GM18508 (cell line): Measurements from ENCODE around the gene THSD4.

Experiments used
- ATAC-seq: cut with Tn5 transposase; IDR thresholded peaks from one replicate; pipeline ENCODE4 v1.9.1; 2021; ENCODE audit warnings: moderate number of reproducible peaks; ENCODE audit not compliant: insufficient read depth, unreplicated experiment

THSD4 gene

GRCh38 chr15:71626596-71627088, 511.4 kb downstream of the THSD4 start:
- ATAC-seq, result no peak

DNA sequence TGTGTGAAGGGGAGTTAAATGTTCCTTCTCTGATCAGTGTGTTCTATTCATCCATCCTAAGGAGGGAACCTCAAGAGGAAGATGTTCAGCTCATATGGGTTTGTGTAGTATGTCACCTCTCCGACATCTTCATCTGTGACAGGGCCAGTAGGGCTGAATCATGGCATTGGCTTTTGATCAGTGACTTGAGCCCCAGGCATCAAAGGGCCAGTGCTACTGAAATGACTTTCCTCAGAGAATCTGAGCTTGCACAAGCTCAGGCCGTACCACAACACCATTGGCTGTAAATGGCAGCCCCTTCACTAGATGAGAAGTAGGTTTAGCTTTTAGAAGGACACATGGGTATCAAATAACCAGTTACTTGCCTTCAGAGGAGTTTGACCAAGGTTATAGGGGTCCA, 511.9 kb downstream of the THSD4 start:
- no peak for ATAC-seq

- no peak for ATAC-seq
These were observed 512.3 kb downstream of the THSD4 start for GRCh38 chr15:71627604-71628003.

GRCh38 chr15:71628988-71629770, 513.9 kb downstream of the THSD4 start:
- no peak for ATAC-seq

DNA sequence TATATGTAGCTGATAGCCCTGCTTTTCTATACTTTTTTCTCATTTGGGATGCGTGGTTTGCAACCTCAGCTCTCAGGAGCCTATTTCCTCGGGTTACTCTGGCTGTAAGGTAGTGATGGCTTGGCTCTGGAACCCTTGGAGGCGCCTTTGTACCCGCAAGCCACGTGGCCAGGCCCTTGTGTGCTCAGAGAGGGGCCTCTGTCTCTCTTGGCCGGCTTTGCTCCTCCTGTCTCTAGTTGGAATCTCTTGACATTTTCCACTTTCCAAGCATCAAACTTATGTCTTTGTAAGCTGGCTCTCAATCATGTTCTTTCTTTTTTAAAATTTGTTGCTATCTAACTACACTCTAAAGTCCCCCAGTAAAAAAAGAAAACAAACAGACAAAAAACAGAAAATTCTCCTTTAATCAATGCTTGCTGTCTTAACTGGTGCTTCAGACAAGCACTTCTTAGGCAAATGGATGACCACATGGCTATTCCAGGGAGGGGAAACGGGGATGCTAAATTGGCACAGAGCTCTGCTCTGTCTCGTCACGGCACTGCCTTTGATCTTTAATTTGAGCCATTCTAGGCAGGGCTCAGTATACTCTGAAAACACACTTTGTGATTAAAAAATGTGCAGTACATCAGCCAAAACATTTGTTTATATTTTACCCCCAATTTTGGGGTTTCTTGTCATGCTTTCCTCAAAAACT, 514.7 kb downstream of the THSD4 start:
- ATAC-seq, result no peak

- no peak for ATAC-seq
These were observed 515.2 kb downstream of the THSD4 start for GRCh38 chr15:71630475-71630809.

DNA sequence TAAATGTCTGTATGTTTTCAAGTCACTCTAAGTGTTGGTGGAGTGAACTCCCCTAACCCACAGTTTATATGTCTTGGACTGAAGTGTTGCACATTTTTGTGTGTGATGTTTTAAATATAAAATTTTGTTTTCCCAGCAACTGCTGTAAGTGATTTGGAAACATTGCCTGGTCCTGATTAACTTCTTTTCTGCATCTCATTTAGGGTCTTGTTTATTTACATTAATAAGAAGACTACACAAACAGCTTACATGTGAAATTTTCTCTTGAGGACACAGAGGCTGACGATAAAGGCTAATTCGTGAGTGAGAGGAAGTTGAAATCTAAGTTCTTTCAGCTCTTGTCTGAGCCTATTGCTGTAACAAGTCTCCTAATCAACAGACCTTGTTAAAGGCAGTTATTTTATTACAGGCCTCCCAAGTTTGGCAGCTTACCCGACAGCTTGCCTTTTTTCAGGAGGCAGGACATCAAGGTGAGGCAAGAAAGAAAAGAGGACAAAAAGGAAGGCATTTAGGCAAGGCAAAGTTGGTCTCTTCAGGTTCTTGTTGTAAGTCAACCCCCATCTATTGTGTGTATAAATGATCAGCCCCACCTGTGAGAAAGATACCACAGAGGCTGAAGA, 517.4 kb downstream of the THSD4 start:
- ATAC-seq, result no peak

- ATAC-seq, result no peak
These were observed 519.7 kb downstream of the THSD4 start for GRCh38 chr15:71634820-71635560.

DNA sequence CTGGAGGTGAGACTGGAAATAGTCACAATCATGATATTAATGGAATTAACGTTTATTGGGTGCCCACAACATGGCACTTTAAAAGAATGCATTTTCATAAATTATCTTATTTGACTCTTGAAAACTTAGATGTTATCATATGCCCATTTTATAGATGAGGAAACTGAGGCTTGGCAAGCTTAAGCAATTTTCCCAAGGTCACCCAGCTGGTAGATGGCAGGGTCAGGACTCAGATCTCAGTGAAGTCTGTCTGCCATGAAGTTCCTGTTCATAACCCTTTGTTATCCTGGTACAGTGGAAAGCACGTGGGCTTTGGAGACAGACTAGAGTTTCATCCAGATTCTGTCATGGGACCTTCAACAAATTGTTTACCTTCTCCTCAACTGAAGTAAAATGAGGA, 520.5 kb downstream of the THSD4 start:
- no peak for ATAC-seq

GRCh38 chr15:71638876-71639275, 523.6 kb downstream of the THSD4 start:
- no peak for ATAC-seq

DNA sequence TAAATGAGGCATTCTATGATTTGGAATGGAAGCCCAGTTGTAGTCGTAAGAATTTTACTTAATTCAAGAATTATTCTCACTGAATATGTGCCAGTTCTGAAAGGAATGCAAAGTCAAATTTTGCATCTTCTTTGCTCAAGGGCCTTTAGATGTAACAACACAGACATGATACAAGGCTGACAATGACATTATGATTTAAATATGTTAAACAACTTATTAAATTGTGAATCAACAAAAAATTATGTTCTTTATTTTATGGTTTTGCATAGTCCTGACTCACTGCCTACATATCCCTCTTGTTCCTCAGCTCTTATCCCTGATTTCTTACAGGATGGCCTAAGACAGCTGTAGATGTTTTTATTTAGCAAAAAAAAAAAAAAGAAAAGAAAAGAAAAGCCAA, 524.2 kb downstream of the THSD4 start:
- ATAC-seq, result no peak

DNA sequence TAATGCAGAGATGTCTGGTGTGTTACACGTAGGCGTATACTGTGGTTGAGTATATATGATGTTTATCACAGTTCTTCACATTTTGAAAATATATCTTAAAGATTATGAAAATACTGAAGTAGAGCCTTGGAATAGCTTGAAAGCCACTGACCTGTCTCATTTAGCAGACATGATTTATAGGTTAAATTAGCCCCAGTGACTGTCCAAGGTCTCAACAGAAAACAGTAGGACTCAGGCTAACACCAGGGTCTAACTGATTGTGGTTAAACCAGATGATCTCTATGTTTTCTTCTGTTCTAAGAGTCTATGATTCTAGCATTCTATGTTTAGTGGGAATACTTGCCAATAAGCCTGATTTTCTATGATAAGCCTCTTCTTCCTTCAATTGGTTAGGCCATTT, 528.6 kb downstream of the THSD4 start:
- ATAC-seq, result no peak

GRCh38 chr15:71646767-71647486, 531.7 kb downstream of the THSD4 start:
- ATAC-seq, result no peak

GRCh38 chr15:71647487-71647808, 532.2 kb downstream of the THSD4 start:
- ATAC-seq, result no peak

GRCh38 chr15:71648095-71648494, 532.8 kb downstream of the THSD4 start:
- ATAC-seq, result no peak

DNA sequence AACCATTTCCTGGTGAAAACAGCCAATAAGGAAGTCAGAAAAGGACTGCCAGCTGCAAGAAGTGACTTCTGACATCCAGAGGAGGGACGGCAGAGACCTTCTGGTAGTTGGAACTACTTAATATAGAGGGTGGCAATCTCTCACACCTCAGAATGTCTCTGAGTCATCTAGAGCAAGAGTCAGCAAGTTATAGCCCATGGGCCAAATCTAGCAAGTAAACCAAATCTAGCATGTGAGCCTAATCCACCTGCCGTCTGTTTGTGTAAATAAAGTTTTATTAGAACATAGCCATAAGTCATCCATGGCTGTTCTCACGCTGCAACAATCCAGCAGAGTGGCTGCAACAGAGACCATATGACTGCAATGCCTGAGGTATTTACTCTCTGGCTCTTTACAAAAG, 534.6 kb downstream of the THSD4 start:
- ATAC-seq, result no peak

DNA sequence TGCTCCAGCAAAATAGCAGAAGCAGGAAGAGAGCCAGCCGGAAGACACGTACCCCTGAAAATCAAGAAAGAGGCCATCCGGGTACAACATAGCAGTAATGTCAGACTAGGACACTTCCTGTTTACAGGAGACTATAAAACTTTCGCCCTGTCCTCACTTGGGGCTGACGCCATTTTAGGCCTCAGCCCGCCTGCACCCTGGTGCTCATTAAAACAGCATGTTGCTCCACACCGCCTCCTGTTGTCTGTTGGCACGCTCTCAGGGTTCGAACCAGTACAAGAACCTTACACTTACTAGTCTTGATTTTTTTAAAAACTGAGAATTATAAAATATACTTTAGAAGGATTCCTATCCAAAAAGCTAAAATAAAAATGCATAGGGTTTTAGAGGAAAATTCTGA, 535.3 kb downstream of the THSD4 start:
- ATAC-seq, result no peak

GRCh38 chr15:71651750-71652186, 536.5 kb downstream of the THSD4 start:
- ATAC-seq, result no peak

DNA sequence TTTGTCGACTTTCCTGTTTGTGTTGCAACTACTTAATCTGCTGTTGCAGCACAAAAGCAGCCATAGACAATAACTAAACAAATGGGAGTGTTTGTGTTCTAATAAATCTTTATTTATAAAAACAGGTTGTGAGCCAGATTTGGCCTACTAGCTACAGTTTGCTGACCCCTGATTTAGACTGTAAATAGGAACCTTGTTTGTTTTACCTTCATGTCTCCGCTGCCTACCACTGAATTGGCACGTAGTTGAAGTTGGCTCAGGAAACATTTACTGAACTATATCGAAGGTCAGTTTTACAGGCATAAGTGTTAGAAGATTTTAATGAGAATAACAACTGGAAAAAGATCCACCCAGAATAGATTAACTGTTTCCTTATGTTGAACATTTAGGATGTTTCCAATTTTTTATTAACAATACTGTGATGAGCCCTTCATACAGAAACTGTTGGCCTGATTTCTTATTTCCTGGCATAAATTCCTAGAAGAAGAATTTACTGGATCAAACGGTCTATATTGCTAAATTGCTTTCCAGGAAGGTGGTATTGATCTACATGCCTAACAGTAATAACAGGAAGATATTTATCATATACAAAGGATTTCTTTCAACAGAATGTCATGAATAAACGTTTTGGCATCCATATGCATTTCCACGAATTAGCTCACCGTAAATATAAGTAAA, 538.9 kb downstream of the THSD4 start:
- ATAC-seq, result no peak

GRCh38 chr15:71654720-71655174, 539.5 kb downstream of the THSD4 start:
- no peak for ATAC-seq
